Activated CD4-positive, alpha-beta T cell treated with anti-CD3 and anti-CD28 coated beads, Interleukin-2, amount 50 U/mL, for 48 hours (primary cell): Measurements from ENCODE around the gene TRAPPC5.

Experiments
- DNase-seq, 2 experiments: peaks; one replicate each; pipeline ENCODE4 v3.0.0-alpha.2; 2020

The TRAPPC5 gene

DNA sequence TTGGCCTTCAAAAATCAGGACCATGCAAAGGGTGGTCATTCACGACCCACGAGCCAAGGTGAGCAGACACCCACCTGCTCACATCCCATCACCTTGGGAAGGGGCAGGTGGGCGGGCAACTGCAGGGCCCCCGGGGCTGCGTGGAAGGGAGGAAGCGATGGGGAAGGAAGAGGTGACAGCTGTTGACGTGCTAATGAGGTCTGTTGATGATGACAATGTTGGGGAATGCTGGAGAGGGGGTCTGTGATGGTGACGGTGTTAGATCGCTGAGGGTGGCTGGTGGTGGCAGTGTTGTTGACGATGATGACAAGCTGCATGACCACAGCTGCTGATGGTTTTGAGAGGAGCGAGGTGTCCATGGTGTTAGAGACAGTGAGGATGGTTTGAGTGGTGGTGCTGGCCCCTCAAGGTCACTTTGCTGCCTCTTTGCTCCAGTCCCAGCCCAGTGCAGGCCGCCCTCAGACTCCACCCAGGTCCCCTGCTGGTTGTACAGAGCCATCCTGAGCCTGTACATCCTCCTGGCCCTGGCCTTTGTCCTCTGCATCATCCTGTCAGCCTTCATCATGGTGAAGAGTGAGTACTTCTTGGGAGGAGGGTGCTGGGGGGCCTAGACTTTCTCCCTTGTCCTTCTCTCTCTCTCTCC lies 2.8 kb upstream of the TRAPPC5 start:
- DNase-seq: no peak

DNA sequence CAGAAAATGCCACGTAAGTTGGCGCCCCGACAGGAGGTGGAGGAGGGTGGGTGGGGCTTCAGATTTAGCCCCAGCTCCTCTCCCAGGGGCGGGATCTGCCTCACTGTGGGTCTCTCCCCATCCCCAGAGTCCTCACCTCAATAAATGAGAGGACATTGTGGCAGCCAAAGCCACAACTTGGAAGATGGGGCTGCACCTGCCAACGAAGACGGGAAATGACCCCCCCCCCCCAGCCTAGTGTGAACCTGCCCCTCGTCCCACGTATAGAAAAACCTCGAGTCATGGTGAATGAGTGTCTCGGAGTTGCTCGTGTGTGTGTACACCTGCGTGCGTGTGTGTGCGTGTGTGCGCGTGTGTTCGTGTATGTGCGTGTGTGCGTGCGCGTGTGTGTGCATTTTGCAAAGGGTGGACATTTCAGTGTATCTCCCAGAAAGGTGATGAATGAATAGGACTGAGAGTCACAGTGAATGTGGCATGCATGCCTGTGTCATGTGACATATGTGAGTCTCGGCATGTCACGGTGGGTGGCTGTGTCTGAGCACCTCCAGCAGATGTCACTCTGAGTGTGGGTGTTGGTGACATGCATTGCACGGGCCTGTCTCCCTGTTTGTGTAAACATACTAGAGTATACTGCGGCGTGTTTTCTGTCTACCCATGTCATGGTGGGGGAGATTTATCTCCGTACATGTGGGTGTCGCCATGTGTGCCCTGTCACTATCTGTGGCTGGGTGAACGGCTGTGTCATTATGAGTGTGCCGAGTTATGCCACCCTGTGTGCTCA lies 1.5 kb upstream of the TRAPPC5 start:
- DNase-seq: peak; percentile 58 to 72

DNA sequence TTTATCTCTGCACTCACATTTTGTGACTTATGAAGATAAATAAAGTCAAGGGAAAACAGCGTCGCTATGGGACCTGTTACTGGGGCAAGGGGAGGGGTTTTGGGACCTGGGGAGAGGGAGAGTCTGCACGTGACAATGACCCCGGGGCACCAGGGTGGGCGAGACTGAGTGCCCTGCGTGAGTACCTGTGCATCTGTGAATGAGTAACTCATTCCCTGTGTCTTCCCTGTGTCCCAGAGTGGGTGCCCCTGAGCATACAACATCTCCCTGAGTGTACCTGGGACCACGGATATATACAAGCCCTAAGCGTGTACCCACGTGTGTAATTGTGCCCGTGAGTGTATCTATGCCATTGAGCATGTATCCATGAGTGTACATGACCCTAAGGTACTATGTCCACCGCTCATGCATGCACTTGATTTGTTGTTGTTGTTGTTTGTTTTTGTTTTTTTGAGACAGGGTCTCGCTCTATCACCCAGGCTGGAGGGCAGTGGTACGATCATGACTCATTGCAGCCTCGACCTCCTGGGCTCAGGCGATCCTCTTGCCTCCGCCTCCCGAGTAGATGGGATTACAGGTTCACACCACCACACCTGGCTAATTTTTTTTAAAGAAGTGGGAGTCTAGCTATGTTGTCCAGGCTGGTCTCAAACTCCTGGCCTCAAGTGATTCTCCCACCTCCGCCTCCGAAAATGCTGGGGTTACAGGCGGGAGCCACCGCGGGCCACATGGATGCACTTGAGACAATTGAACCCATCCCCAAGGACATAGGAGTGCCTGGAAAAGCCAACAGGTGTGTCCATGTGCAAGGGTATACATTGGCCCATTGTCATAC lies 645 bp upstream of the TRAPPC5 start:
- DNase-seq: no peak

DNA sequence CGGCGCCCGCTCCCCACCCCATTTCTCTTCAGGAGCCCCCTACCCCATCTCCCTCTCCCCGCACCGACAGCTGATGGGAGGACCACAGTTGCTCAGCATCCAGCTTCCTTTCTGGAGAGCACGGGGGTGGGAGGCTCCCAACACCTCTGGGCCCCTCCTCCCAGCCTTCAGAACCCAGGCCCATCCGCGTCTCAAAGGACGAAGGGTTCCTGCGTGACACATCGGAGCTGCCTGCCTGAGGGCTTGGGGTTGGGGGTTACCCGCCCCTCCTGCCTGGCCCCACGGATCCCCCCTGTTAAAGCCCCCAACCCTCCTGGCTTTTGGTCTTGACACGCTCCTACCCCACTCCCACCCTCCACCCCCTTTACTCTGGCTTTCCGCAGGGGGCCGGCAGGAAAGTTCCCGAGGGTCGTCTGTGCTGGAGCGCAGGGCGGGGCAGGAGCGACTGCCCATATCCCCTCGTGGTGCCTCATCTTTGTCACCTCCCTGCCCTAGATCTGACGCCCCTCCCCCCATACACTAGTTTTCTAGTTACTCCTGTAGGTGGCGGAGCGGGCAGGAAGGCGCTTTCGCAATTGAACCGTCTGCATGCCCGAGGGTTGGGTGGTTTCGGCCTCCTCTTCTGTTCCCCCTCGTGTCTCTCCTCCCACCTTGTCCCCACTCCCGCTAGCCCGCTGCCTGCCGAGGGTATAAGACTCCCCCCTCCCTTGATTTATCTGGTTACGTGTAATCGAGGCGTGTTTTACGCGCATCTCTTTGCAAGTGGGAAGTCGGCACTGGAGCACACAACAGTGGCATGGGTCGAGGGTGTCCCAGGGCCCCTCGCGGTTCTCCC lies 924 bp downstream of the TRAPPC5 start:
- DNase-seq: peak; percentile 85 to 91

GRCh38 chr19:7682175-7682855 lies 1.7 kb downstream of the TRAPPC5 start:
- no peak for DNase-seq

GRCh38 chr19:7685546-7686445 lies 5.2 kb downstream of the TRAPPC5 start:
- no peak for DNase-seq

DNA sequence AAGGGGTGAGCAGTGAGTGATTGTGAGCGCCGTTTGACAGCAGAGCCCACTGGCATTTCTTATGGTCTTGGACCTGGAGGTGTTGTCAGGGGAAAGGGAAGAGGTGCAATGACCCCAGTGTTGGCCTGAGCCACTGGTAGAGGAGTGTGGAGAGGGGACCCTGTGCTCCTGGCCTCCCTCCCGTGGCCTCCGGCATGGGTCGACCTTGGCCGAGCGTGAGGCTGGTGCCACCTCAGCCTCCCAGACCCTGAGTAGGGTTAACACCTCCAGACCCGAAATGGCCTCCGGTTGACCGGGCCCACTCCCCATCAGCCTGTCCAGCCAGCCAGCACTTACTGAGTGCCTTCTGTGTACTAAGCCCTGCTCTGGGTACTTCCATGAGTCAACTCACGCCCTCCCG lies 6.5 kb downstream of the TRAPPC5 start:
- DNase-seq: no peak

- no peak for DNase-seq
These were observed 8.5 kb downstream of the TRAPPC5 start for GRCh38 chr19:7689165-7689564.

- DNase-seq: no peak
These were observed 10.2 kb downstream of the TRAPPC5 start for GRCh38 chr19:7690779-7691258.

DNA sequence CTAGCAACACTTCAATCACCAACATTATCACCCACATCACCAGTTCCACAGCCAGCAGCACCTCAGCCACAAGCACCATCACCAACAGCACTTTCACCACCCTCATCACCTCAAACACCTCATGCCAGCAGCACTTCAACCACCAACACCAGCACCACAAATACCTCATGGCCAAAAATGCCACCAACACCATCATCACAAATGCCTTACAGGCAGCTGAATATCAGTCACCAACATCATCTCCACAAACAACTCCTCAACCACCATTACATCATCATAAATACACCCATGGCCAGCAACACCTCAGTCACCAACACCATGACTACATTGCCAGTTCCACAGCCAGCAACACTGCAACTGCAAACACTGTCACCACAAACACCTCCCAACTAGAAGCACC lies 10.9 kb downstream of the TRAPPC5 start:
- no peak for DNase-seq

- no peak for DNase-seq
These were observed 11.9 kb downstream of the TRAPPC5 start for GRCh38 chr19:7692417-7693088.

DNA sequence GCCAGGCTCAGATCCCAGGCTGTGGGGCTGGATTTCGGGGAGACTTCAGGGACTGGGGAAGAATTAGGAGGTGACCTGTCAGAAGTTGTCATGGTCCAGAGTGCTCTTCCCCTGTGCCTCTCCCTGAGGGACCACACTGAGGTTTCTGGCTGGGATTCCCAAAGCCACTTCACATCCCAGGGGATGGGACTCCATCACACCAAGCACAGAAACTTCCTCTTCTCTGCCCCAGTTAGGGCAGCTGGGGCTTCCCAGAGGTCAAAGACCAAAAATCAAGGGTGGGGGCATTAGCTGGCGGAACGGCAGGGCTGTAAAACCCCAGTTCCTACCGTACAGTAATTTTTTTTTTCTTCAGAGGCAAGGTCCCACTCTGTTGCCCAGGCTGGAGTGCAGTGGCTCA lies 13.9 kb downstream of the TRAPPC5 start:
- DNase-seq: no peak

DNA sequence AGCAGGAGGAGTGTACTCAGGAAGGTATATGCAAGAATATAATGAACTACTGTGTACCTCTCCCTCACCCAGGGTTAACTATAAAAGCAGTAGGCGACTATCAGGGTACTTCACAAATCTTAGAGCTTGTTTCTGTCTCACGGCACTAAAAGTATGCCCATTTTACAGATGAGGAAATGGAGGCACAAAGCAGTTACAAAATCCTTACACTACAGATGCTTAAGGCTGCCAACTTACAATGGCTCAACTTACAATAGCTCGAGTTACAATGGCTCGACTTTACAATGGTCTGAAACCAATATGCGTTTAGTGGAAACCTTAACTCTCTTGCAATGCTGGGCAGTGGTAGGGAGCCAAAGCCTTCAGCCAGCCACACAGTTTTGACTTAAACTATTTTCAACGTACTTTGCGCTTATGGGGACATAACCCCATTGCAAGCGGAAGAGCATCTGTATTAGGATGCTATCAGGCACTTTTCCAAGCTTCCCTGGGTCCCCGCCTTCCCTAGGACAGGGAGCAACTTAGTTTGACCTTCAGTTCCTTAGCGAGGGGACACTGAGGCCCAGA lies 17.2 kb downstream of the TRAPPC5 start:
- DNase-seq: no peak

- no peak for DNase-seq
These were observed 17.9 kb downstream of the TRAPPC5 start for GRCh38 chr19:7698583-7698982.

- DNase-seq: no peak
These were observed 18.4 kb downstream of the TRAPPC5 start for GRCh38 chr19:7699003-7699402.

- DNase-seq: peak; percentile 64 to 77
These were observed 19.1 kb downstream of the TRAPPC5 start for GRCh38 chr19:7699417-7700401.

- no peak for DNase-seq
These were observed 20.5 kb downstream of the TRAPPC5 start for GRCh38 chr19:7701049-7701653.
